ENCODE results near the gene RNF212.

RNF212 gene

DNA sequence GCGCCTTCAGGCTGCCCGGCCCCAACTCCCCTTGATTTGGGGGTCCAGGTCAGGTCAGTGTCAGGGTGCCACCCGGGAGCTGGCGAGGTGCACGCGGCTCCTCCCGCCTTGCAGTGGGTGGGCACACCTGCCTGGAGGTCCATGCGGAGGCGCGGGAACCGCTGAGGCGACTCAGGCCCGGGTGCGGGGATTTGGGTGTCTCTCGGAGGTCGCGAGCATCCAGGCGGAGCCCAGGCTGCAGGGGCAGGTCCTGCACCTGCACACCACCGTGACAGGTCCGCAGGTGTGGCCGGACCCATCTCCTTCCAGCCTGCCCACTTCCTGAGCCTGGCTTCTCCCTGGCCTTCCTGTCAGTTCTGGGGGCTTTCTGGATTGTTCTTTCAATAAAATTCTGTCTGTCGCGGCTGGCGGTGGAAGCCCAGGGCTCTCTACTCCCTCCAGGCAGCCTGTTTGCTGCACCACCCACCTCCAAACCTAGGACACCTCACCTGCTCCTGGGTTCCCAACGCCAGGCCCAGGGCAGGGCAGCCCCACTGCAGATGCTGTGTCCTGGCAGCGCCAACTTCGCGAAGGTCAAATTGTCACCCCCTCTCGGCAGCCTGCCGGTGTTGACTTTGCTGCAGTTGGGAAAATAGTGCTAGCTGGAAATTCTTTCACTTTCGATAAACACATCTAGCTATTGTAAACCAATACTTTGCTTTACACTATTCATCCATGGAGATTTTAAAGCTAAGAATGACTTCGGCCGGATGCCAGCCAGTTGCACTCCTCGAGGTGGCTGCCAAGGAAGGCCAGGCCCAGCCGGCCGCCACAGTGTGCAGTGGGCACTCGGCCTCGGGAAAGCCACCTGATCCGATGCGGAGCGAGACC is 66.0 kb downstream of the RNF212 start:
- DNase-seq: peak; percentile 43

DNA sequence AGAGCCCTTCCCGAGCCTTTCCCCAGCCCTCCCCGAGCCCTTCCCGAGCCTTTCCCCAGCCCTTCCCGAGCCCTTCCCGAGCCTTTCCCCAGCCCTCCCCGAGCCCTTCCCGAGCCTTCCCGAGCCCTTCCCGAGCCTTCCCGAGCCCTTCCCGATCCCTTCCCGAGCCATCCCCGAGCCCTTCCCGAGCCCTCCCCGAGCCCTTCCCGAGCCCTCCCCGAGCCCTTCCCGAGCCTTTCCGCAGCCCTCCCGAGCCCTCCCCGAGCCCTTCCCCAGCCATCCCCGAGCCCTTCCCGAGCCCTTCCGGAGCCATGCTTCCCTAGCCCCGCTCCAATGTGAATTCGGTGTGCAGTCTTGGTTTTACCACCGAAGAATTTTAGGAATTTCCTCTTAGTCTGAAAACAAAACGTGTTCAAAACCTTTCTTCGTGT is 66.8 kb downstream of the RNF212 start:
- DNase-seq: peak; percentile 89

DNA sequence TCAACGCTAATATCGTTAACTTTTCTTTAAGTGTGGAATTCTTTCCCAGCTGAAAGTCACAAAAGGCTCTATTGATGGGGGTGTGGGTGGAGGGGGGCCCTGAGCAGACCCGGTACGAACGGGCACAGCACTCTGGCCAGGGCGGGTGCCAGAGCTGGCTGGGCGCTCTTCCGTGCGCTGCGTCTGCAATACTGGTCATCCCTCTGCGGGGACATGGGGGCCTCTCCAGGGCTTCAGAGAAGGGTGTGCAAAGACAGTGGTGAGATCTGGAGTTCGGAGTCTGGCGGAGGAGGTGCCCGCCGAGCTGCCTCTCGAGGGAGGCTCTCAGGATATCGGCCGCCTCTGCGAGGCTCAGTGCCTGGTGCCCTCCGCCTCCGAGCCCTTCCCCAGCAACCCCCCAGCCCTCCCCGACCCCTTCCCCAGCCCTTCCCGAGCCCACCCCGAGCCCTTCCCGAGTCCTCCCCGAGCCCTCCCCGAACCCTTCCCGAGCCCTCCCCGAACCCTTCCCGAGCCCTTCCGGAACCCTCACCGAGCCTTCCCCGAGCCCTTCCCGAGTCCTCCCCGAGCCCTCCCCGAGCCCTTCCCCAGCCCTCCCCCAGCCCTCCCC is 67.7 kb downstream of the RNF212 start:
- DNase-seq: peak; percentile 44

DNA sequence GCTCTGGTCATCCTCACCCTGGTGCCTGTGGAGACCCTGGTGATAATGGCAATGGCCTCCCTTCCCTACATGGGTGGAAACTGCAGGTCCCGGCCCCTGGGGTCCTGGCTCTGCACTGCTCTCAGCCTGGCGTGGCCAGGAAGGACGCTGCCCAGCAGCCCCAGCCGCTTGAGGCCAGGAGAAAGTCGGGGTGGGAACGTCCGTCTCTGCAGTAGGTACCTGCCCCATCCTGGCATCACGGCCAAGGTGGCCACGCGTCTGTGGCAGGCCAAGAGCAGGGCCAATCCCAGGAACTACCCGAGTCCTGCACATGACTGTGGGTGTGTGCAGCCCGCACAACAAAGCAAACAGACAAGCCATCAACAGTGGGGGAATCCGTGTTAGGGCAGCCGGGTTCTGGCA is 68.2 kb downstream of the RNF212 start:
- peak; percentile 31 for DNase-seq

DNA sequence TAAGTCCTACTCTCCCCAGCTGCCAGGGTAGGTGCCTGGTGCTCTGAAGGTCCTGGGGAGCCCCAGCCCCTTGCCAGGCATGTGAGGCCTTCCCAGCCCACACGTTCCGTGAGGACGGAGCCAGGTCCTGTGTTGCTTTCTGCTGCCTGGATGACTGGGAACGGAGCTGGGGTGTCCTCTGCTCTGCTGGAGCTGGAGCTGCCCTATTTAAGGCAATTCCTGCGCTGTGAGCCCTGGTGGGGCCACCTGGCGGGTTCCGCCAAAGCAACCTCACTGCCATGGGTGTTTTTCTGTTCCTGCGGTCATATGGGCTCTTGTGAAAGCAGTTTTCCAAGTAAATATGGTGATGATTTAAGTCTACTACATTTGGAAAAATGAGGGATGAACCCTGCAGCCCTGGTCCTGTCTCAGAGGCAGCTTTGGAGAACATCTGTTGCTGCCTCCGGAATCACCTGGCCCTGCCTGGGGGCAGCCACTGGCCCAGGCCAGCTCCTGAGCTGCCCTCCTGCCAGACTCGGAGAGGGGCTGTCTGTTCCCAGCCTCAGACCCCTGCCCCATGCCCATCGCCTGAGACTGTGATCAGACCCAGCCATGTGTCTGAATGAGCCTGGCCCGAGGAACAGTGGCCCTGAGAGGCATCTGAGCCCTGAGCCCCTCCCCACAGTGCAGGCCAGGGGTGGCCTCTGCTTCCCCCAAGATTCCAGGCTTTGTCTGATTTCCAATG is 68.7 kb downstream of the RNF212 start:
- peak; percentile 52 for DNase-seq

DNA sequence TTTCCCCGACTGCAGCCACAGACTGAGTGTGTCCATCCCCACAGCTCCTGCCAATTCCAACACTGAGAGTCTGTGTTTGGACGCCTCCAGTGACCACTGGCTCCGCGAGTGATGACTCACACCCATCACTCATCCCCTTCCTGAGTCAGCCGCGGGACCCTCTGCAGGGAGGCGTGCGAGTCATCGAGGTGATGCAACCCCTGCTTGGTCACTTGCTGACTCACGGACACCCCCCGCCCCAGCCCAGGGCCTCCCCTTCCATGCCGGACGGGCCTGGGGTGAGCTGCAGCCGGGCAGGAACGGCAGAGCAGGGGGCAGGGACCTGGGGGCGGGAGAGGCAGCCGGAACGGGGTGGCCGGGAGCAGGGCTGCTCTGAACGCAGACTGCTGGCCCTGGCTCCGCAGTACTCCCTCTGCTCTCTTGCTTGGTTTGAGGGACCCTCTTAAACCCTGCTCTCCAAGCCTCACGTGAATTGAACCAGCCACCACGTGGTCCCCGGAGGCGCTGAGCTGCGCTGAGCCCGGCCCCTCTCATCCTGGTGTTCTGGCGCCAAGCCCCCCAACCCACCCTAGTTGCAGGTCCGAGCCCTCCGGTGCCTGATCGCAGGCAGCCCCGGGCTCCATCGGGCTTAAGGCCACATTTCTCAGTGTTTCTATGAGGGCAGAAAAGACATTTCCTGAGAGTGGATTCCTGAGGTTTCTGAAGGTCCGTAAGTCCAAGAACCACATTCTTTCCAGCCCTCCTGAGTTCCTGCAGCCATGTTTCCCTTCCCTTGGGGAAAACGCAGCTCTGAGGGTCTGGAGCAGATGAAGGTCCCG is 69.5 kb downstream of the RNF212 start:
- DNase-seq: peak; percentile 92

DNA sequence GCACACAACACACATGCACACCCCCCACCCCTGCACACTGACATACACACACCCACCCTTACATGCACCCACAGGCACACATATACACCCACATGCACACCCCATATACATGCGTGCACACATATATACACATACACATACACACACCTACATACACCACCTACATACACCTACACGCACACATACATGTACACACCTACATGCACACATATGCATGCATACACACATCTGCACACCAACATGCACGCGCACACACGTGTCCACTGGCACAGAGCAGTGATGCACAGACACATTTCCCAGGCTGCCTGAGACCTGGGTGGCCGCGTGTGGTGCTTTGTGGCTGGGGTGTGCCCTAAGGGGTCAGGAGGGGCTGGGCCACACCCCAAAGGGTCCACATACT is 70.2 kb downstream of the RNF212 start:
- DNase-seq: no peak

DNA sequence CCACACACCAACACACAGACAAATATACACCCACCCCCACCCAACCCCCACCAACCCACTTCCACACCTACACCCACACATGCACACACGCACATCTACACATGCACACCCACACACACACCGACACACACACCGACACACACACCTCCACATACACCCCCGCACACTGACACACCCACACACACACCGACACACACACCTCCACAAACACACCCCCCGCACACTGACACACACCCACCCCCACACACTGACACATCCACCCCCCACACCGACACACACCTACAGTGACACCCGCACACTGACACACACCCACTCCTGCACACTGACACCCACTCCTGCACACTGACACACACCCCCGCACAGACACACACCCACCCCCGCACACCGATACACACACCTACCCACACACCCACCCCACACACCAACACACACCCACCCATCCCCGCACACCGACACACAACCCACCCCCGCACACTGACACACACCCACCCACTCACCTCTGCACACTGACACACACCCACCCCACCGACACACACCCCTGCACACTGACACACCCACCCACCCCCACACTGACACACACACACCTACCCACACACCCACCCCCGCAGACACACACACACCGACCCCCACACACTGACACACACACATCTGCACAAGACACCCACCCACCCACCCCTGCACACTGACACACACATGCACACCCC is 70.9 kb downstream of the RNF212 start:
- peak; percentile 27 for DNase-seq

DNA sequence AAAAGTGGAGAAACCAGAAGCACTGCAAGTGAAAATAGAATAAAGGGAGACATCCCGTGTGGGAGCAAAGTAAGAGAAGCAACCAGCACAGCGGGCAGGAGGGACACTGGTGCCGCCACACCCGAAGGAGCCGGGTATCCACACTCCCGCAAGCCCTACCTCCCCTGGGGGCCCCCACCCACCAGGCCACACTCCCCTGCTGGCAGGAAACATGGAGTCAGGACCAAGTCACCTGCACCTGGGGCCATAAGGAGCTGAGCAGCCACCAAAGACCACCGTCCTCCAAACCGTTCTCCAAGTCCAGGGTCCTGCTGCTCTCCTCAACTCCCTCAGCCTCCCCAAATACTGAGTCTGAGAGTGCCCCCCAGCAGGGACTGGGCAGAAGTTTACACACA is 71.4 kb downstream of the RNF212 start:
- DNase-seq: no peak

DNA sequence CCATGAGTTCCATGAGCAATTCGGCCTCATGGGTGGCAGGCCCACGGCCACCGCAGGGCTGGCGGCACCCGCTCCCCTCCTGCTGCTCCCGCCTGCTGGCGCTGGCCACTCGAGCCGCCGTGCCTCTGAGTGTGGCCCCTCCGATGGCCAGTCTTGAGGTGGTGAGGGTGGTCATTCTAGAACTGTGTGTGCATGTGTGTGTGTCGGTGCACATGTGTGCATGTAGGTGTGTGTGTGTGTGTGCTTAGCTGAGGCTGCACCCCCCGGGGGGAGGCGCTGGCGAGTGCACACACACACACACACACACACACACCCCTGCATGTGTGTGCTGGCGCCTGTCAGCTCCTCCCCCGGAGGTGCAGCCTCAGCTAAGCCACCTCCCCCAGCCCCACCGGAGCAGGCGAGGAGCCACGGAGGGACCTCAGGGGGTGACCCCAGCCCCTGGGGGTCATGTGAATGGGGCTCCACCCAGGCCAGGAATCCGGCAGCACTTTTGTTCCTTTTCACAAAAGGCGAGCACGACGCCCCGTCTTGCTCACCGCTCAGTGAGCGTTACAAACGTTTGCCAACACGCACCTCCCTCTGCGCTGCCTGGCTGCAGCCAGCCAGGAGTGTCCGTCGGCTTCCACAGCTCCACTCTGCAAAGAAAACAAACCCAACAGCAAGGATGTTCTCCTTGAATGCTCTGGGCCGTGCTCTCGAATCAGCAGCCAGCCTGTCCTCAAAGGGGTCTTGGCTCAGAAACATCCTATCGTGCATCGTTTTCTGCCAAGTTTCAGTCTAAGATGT is 72.0 kb downstream of the RNF212 start:
- peak; percentile 80 for DNase-seq

DNA sequence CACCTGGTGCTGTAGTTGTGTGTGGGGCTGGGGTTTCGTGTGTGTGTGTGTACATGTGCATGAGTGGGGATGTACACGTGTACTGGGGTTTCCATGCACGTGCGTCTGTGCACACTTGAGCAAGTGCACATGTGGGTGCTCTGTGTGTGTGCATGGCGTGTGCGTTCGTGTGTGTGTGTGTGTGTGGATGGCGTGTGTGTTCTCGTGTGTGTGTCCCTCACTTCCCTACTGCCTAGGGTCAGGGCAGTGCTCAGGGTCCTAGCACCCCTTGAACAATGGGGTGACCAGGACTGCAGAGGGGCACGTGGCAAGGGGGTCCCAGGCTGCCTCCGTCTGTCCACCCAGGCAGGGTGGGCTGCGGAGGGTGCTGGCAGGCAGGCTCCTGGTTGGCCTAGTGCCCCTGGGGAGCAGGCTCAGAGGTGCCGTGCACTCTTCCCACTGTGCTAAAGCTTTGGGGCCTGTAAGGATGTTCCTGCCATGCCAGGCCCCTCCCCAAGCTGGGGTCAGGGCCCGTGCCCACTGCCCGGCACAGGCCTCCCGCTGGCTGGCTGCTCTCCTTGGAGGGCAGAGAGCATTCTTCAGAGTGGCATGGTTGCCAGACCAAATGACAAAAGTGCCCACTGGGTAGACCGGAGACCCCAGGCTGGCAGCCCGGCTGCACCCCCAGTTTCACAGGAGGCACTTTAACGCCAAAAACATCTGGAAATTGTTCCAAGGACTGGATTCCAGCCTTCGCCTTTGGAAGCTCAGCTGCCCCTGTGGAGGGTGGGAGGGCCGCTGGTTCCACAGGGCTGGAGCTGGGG is 72.8 kb downstream of the RNF212 start:
- peak; percentile 35 for DNase-seq

DNA sequence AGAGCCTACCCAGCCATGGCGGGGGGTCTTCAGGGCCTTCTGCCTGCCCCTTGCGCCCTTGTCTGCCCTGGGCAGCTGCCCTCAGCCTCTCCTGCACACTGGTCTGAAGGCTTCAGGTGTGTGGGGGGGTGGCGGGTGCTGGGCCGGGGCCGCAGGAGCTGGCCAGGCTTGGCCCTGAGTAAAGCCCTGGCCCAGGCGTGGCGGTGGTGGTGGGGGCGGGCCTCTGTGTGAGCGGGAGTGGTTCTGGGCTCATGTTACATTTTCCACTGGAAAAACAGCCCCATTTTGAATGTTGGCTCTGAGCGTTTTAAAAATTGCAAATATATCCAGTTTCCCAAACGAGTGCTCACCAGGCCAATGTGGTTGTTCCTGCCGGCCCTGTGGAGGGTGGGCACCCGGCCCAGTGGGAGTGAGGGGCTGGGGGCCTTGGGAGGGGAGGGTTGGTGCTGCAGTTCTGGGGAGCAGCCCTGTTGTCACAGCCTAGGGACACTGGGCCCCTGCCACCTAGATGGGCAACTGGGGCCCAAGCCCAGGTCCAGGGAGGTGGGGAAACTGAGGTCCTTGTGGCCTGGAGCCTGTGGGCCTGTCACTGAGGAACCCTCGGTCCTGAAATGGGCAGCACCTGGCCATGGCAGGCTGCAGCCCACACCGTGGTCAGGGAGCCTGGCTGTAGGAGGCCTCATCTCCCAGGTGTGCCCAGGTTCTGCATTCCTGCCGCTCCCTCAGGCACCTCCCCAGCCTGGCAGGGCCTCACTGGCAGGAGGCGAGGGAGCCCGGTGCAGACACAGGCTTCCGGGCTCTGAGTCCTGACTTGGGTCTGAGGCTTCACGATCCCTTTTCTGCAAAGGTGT is 73.6 kb downstream of the RNF212 start:
- peak; percentile 88 for DNase-seq

DNA sequence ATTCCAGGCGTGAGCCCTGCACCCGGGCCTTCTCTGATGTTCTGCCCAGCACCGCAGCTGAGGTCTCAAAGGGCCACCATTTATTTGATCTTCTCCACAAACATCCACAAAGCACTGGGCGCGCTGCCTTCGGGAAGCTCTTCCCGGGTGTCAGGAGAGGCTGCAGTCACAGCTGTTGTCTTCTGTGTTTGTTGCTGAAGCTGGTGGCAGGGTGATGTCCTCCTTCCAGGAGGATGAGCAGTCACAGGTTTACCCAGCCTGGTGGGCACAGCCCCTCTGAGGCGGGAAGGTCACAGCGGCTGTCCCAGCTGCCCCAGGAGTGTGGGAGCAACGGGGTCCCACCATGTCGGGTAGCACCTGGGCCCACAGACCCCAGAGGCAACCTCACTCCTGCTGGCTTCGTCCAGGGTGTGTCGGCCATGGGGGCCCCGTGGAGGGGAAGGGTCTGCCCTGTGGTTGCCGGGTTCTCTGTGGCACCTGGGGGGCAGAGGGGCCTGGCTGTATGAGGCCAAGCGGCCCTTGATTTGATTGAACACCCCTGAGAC is 74.3 kb downstream of the RNF212 start:
- DNase-seq: peak; percentile 67

DNA sequence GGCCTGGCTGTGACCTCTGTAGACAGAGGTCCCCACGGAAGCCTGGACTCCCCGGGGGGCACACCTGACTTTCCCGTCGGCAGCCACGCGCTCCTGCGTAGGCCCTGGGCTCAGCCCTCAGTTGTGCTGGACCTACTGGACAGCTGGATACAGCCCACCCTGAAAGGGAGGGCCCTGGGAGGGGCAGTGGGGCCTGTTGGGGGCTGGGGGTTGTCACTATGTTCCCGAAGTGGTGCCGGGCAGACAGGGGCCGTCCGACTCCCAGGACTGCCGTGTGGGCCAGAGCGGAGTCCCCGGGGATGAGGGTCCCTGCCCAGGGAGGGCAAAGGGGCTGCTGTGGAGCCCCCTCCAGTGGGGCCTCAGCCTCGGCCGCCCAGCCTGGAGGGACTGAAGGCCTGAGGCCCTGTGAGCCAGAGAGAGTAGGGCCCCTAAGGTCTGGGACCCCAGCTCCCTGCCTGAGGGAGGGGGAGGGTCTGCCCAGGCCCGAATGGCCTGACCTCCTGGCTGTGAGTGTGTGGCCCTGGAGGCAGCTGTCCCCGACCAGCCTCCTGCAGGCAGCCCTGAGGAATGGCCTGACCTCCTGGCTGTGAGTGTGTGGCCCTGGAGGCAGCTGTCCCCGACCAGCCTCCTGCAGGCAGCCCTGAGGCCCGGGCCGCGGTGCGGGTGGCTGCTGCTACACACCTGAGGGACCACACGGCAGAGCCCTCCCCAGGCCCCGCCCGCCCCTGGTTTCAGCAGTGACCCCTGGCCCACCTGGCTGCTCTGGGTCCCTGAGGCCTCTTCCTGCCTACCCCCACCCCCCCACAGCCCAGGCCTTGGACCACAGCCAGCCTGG is 76.2 kb downstream of the RNF212 start:
- DNase-seq: peak; percentile 33

DNA sequence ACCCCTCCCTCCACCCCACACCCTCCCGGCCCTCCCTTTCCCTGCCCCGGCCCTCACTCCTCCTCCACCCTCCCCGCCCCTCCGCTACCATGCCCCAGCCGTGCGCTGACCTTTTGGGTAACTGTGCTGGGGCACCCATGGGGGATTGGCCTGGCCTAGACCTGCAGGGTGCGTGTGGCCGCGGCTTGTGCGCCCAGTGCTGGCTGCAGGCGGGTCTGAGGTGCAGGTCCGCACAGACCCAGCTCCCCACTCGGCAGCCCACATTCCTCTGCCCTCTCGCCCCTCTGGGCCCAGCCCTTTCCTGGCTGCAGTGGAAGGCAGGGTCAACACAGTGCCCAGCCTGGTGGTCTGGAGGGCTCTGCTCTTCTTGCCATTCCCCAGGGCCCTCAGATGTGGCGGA is 77.3 kb downstream of the RNF212 start:
- DNase-seq: peak; percentile 44

DNA sequence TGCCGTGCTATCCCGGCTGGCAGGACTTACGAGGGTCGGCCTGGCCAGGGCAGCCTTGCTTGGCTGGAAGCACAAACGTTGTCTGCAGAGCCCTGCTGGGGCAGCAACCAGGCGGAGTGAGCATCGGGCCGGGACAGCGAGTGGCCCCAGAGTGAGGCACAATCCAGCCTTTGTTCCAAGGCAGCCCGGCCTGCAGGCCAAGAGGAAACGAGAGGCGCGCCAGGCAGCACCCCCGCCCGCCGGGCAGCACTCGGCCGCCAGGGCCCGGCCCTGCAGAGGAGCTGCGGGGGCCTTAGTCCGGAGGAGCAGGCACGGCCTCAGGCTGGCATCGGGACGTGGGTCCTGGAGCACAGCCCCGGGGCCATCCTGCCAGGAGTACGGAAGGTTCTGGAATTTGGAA is 77.9 kb downstream of the RNF212 start:
- peak; percentile 85 for DNase-seq

DNA sequence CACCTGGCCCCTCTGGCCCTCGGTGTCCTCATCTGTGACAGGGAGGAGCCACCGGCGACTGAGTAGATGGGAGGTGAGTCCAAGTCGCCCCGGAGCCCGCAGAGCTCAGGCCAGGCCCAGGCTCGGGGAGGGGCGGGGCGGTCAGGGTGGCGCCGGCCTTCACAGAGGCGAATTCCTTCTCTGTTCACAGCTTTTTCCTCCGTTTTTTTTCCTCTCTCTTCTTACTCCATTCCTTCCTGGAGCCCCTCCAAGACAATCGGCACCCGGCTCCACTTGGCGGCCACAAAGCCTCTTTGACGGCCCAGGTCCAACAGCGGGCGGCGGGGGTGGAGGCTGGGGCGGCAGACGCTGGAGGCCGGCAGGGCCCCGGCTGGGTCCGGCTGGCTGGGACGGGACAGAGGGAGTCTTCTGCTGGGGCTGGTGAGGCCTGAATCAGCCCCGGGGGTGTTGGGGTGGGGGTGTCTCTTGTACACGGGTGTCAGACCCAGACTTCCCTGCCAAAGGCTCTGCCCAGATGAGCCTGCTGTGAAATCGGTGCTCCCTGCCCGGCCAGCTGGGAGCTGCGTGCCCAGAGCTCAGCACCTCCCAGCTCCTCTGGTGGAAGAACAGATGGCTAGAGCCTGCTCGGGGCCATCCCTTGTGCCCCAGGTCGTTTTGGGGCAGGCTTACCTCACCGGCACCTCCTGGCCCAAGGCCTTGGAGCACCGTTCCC is 79.4 kb downstream of the RNF212 start:
- peak; percentile 91 for DNase-seq

DNA sequence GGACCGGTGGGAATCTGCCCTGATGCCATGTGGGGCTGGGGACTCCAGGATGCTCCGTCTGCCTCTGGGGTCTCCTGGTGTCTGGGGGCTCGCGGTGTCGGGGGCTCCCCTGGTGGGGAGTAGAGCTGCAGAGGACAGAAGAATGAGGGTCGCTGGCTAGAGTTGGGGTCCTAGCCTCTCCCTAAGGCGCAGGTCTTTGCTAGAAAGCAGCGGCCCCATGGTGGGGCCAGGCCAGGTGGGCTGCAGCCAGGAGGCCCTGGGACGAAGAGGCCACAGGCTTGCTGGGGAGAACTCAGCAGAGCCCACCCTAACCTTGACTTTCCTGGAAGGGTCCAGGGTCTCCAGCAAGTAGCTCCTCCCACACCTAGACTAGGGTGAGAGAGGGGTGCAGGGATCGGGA is 80.5 kb downstream of the RNF212 start:
- DNase-seq: no peak
